ENCODE measurements around the gene PTPN7.

The PTPN7 gene

DNA sequence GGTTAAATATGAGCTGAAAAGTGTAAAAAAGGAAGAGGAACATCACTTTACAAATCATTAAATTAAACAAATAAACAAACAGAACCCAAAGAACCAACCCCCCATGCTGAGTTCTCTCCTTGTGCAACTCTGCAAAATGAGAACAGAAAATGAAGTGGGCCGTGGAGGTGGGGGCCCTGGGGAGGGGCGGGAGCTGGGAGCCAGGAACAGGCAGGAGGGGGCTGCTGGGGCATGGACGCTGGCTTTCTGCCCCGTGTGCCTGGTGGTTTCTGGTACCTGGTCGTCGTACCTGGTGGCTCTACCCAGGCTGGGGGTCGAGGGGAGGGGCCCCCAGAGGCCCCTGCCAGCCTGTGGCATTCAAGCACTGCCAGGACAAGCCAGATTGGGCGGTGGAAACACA is 26.9 kb downstream of the PTPN7 start:
- TF ChIP-seq, protein P1, sequence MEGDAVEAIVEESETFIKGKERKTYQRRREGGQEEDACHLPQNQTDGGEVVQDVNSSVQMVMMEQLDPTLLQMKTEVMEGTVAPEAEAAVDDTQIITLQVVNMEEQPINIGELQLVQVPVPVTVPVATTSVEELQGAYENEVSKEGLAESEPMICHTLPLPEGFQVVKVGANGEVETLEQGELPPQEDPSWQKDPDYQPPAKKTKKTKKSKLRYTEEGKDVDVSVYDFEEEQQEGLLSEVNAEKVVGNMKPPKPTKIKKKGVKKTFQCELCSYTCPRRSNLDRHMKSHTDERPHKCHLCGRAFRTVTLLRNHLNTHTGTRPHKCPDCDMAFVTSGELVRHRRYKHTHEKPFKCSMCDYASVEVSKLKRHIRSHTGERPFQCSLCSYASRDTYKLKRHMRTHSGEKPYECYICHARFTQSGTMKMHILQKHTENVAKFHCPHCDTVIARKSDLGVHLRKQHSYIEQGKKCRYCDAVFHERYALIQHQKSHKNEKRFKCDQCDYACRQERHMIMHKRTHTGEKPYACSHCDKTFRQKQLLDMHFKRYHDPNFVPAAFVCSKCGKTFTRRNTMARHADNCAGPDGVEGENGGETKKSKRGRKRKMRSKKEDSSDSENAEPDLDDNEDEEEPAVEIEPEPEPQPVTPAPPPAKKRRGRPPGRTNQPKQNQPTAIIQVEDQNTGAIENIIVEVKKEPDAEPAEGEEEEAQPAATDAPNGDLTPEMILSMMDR (IDR thresholded peaks at IDR 0.05; ENCODE audit: insufficient read depth, low read depth, low read length, missing control alignments) = no peak
- no peak overlapping the region for H3K4me3 ChIP-seq (ENCODE audit: low read length)

GRCh38 chr1:202133001-202133400 is 27.4 kb downstream of the PTPN7 start:
- H3K4me3 ChIP-seq (ENCODE audit: low read length) = no peak overlapping the region
- DNase-seq (ENCODE audit: low read depth) = no peak
- TF ChIP-seq, protein P1 (IDR thresholded peaks at IDR 0.05; ENCODE audit: insufficient read depth, low read depth, low read length, missing control alignments) = peak; percentile 3

More for the DNA sequence above, 26.9 kb downstream of the PTPN7 start:
- no peak for DNase-seq (ENCODE audit: low read depth)

- TF ChIP-seq, protein P1 (IDR thresholded peaks at IDR 0.05; ENCODE audit: insufficient read depth, low read depth, low read length, missing control alignments) = no peak
These were observed 28.2 kb downstream of the PTPN7 start for GRCh38 chr1:202131956-202132821.

GRCh38 chr1:202130816-202131522 is 29.4 kb downstream of the PTPN7 start:
- H3K4me3 ChIP-seq (ENCODE audit: low read length) = no peak overlapping the region
- DNase-seq (ENCODE audit: low read depth) = no peak
- TF ChIP-seq, protein P1 (IDR thresholded peaks at IDR 0.05; ENCODE audit: insufficient read depth, low read depth, low read length, missing control alignments) = no peak

More at GRCh38 chr1:202131956-202132821, 28.2 kb downstream of the PTPN7 start:
- H3K4me3 ChIP-seq (ENCODE audit: low read length) = no peak overlapping the region
- DNase-seq (ENCODE audit: low read depth) = peak; percentile 42

DNA sequence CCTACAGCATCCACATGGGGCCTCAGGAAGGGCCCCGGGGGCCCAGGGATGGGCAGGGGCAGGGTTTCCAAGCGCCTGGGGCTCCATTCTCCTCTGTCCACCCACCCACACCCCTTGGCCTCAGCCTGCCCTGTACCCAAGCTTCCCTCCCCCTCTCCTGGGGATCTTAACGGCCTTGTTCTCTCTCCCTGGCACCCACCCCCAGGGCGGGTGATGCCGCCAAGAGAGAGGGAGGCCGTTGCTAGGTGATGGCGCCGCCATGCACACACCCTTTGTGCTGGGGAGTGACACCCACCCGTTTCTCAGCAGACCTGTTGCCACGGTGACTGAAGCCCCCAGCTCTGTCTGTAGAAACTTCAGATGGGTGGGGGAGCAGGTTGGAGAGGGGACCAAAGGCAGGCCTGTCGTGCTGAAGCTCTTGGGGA is 30.1 kb downstream of the PTPN7 start:
- no peak overlapping the region for H3K4me3 ChIP-seq (ENCODE audit: low read length)
- DNase-seq (ENCODE audit: low read depth) = no peak
- TF ChIP-seq, protein P1 (IDR thresholded peaks at IDR 0.05; ENCODE audit: insufficient read depth, low read depth, low read length, missing control alignments) = no peak

DNA sequence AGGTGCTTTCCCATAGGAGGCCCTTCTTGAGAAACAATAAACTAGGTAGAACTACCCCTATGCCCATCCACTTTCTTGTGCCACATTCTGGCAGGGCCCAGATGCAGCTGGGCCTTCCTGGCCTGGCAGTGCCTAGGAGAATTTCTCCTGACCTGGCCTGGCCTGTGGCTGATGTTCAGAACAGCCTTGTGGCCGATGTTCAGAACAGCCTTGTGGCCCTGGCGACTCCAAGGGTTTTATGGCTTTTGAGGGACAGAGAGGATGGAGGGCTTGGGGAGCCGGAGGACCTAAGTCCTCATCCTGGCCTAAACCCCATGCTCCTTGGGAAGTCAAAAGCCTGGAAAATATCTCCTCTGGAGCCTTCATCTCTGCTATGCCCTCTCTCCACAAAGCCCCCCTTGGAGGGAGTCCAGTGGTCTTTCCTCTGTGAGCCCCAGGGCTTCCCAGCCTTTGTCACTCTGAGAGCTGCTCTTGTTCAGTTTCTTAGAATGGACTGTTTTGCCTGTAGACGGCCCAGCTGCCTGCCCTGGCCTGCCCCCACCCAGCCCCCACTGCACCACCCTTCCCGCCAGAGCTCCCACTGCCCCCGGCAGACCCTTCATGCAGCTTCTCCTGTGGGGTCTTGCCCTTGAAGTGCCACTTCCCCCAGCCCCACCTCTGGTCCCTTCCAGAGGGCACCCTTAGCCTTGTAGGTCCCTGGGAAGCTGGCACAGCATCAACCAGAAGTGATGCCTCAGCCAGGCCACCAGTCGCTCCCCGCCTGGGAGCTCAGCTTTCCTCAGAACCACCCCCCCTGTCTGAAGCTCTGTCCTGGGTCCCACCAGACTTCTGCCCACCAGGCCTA is 30.7 kb downstream of the PTPN7 start:
- H3K4me3 ChIP-seq (ENCODE audit: low read length) = no peak overlapping the region
- TF ChIP-seq, protein P1 (IDR thresholded peaks at IDR 0.05; ENCODE audit: insufficient read depth, low read depth, low read length, missing control alignments) = no peak
- DNase-seq (ENCODE audit: low read depth) = no peak

Data from epithelial cell of esophagus (primary cell).